OCI-LY1 (cell line): Measurements from ENCODE around the gene CDX2.

Experiments used
- H2AFZ ChIP-seq: fragments of 200-600 bp; sonication (generic), shearing (Covaris generic); 2 replicates; pipeline ENCODE4 v1.6.0; 2014; ENCODE audit warnings: antibody characterized with exemption, mild to moderate bottlenecking, low read length
- H3F3A ChIP-seq: fragments of 200-600 bp; sonication (generic), shearing (Covaris generic); 2 replicates; pipeline ENCODE4 v1.6.0; 2014; ENCODE audit warnings: mild to moderate bottlenecking, antibody characterized with exemption, low read length, moderate library complexity; ENCODE audit not compliant: insufficient read depth
- H3K27ac ChIP-seq: fragments of 200-600 bp; sonication (generic); 2 replicates; pipeline ENCODE4 v1.5.1; 2014; ENCODE audit warnings: low read length, mixed run types, mild to moderate bottlenecking, low read depth; ENCODE audit not compliant: poor library complexity, severe bottlenecking
- H3K27me3 ChIP-seq: fragments of 200-600 bp; sonication (generic); 2 replicates; pipeline ENCODE4 v1.6.0; 2014; ENCODE audit warnings: antibody characterized with exemption, mild to moderate bottlenecking, low read length, moderate library complexity; ENCODE audit not compliant: insufficient read depth
- H3K36me3 ChIP-seq: fragments of 200-600 bp; sonication (generic); 2 replicates; pipeline ENCODE4 v1.6.1; 2014; ENCODE audit warnings: mild to moderate bottlenecking, antibody characterized with exemption, low read length, moderate library complexity, mixed read lengths; ENCODE audit not compliant: insufficient read depth
- H3K4me1 ChIP-seq: fragments of 200-600 bp; sonication (generic); 2 replicates; pipeline ENCODE4 v1.5.1; 2014; ENCODE audit warnings: mild to moderate bottlenecking, low read length, moderate library complexity; ENCODE audit not compliant: insufficient read depth, severe bottlenecking
- H3K4me2 ChIP-seq: fragments of 200-600 bp; sonication (generic), shearing (Covaris generic); 2 replicates; pipeline ENCODE4 v1.6.1; 2014; ENCODE audit warnings: low read length
- H3K4me3 ChIP-seq: fragments of 200-600 bp; sonication (generic); 2 replicates; pipeline ENCODE4 v1.5.1; 2014; ENCODE audit warnings: low read length, low read depth, mild to moderate bottlenecking, mixed read lengths; ENCODE audit not compliant: poor library complexity, severe bottlenecking
- H3K79me2 ChIP-seq: fragments of 200-600 bp; shearing (Covaris generic); 2 replicates; pipeline ENCODE4 v1.6.1; 2016; ENCODE audit warnings: mixed run types, low read length, mixed read lengths; ENCODE audit not compliant: insufficient read depth
- H3K9ac ChIP-seq: fragments of 200-600 bp; sonication (generic), shearing (Covaris generic); 2 replicates; pipeline ENCODE4 v1.6.1; 2014; ENCODE audit warnings: mild to moderate bottlenecking, low read length, mixed read lengths
- H3K9me2 ChIP-seq: fragments of 200-600 bp; sonication (generic), shearing (Covaris generic); 2 replicates; pipeline ENCODE4 v1.6.1; 2014; ENCODE audit warnings: low read depth, mild to moderate bottlenecking, low read length, mixed read lengths
- H3K9me3 ChIP-seq: fragments of 200-600 bp; shearing (Covaris generic); 2 replicates; pipeline ENCODE4 v1.6.1; 2014; ENCODE audit warnings: low read length, mixed read lengths
- H4K20me1 ChIP-seq: fragments of 200-600 bp; sonication (generic), shearing (Covaris generic); 2 replicates; pipeline ENCODE4 v1.6.0; 2016; ENCODE audit warnings: mild to moderate bottlenecking, low read length; ENCODE audit not compliant: insufficient read depth
- EZH2 ChIP-seq: fragments of 200-600 bp; sonication (generic), shearing (Covaris generic); IDR thresholded peaks from 2 replicates; pipeline ENCODE4 v1.8.0; 2017; ENCODE audit warnings: borderline replicate concordance, mixed run types, mild to moderate bottlenecking, antibody characterized with exemption, low read length, moderate library complexity, mixed read lengths
- TF ChIP-seq, protein P1 (sequence below): fragments of 200-600 bp; sonication (generic), shearing (Covaris generic); IDR thresholded peaks from 2 replicates; pipeline ENCODE4 v1.5.1; 2017; ENCODE audit warnings: mild to moderate bottlenecking, antibody characterized with exemption, low read length, moderate library complexity, mixed read lengths

Gene CDX2

DNA sequence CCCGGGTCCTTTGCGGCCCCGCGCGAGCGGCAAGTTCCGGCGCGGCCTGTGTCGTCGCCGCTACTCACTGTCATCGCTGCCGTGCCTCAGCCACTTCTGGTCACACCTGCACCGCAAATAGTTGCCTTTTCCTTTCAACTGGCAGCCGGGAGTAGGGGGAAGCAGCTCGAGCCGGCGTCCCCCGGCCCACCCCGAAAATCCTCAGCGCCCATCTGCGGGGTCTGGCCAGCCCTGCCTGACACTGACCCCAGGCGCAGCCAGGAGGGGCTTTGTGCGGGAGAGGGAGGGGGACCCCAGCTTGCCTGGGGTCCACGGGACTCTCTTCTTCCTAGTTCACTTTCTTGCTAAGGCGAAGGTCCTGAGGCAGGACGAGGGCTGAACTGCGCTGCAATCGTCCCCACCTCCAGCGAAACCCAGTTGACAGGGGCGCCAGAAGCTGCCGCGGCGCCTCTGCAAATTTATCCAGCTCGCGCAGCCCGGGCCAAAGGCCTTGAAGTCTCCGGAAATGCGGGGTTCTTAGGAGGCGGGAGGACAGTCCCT, 47.6 kb downstream of the CDX2 start:
- Histone ChIP-seq H3K4me2 (no peak overlapping the region), H3K27me3 (0 out of 2 replicates have a peak, but pooled peaks cover 2% of the 10 kb centered on the region), H3K4me3 (no peak overlapping the region)

GRCh38 chr13:27920677-27921420, 48.3 kb downstream of the CDX2 start:
- Histone ChIP-seq H2AFZ (no peak overlapping the region), H3K9me3 (no peaks in the 10 kb centered on the region), H3F3A (no peaks in the 10 kb centered on the region), H3K79me2 (no peaks in the 10 kb centered on the region), H3K27ac (no peak overlapping the region), H3K4me1 (no peaks in the 10 kb centered on the region), H3K36me3 (no peaks in the 10 kb centered on the region), H3K4me2 (no peak overlapping the region), H3K4me3 (no peak overlapping the region), H3K9ac (no peak overlapping the region), H4K20me1 (no peaks in the 10 kb centered on the region), H3K9me2 (no peaks in the 10 kb centered on the region), H3K27me3 (0 out of 2 replicates have a peak, but pooled peaks cover 2% of the 10 kb centered on the region)
- no peak for TF ChIP-seq EZH2
- TF ChIP-seq, protein P1, sequence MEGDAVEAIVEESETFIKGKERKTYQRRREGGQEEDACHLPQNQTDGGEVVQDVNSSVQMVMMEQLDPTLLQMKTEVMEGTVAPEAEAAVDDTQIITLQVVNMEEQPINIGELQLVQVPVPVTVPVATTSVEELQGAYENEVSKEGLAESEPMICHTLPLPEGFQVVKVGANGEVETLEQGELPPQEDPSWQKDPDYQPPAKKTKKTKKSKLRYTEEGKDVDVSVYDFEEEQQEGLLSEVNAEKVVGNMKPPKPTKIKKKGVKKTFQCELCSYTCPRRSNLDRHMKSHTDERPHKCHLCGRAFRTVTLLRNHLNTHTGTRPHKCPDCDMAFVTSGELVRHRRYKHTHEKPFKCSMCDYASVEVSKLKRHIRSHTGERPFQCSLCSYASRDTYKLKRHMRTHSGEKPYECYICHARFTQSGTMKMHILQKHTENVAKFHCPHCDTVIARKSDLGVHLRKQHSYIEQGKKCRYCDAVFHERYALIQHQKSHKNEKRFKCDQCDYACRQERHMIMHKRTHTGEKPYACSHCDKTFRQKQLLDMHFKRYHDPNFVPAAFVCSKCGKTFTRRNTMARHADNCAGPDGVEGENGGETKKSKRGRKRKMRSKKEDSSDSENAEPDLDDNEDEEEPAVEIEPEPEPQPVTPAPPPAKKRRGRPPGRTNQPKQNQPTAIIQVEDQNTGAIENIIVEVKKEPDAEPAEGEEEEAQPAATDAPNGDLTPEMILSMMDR = no peak

More for the DNA sequence above, 47.6 kb downstream of the CDX2 start:
- TF ChIP-seq EZH2 = no peak
- TF ChIP-seq, protein P1 = no peak
- Histone ChIP-seq H3K9me3 (no peaks in the 10 kb centered on the region), H4K20me1 (no peaks in the 10 kb centered on the region), H3F3A (no peaks in the 10 kb centered on the region), H3K27ac (no peak overlapping the region), H2AFZ (no peak overlapping the region), H3K9me2 (no peaks in the 10 kb centered on the region), H3K79me2 (no peaks in the 10 kb centered on the region), H3K9ac (no peak overlapping the region), H3K4me1 (no peaks in the 10 kb centered on the region), H3K36me3 (no peaks in the 10 kb centered on the region)

DNA sequence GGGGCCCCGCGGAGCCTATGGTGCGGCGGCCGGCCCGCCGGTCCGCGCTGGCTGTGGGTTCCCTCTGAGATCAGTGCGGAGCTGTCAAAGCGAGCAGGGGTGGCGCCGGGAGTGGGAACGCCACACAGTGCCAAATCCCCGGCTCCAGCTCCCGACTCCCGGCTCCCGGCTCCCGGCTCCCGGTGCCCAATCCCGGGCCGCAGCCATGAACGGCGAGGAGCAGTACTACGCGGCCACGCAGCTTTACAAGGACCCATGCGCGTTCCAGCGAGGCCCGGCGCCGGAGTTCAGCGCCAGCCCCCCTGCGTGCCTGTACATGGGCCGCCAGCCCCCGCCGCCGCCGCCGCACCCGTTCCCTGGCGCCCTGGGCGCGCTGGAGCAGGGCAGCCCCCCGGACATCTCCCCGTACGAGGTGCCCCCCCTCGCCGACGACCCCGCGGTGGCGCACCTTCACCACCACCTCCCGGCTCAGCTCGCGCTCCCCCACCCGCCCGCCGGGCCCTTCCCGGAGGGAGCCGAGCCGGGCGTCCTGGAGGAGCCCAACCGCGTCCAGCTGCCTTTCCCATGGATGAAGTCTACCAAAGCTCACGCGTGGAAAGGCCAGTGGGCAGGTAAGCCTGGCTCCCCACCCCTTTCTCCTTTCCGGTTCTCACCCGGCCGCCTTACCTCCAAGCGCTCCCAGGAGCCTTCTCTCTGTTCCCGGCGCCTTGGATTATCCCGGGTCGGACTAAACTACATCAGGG, 49.0 kb downstream of the CDX2 start, which contains the start of gene PDX1:
TSS of gene PDX1 (plus strand) at position 67 of the 743 bp plus-strand sequence. CDS start at position 206, 139 bp downstream.
- Histone ChIP-seq H3K79me2 (no peaks in the 10 kb centered on the region), H3K4me1 (no peaks in the 10 kb centered on the region), H3K27me3 (0 out of 2 replicates have a peak, but pooled peaks cover under 1% of the 10 kb centered on the region), H3K4me3 (no peak within 1 kb of the TSS), H3K9ac (no peak within 1 kb of the TSS), H3K9me2 (no peaks in the 10 kb centered on the region), H3K4me2 (no peak within 1 kb of the TSS), H3K36me3 (no peaks in the 10 kb centered on the region), H4K20me1 (no peaks in the 10 kb centered on the region), H2AFZ (no peak within 1 kb of the TSS), H3K9me3 (no peaks in the 10 kb centered on the region), H3F3A (no peaks in the 10 kb centered on the region), H3K27ac (no peak within 1 kb of the TSS)
- TF ChIP-seq, protein P1 = no peak
- no peak for TF ChIP-seq EZH2
